ENCODE data around the gene DUSP1. TPM values are rescaled to one million over a fixed set of nuclear protein-coding genes. Genes with fewer than 3 reads are reported as not detected.

Gene DUSP1
- total and polyA plus RNA-seq, 9 of the 15 experiments (the other 6 are each of a cell fraction or from before 2014, with no cell fraction given) = 2.1 to 14.2 (median 8.5) TPM

- peak; percentile 70; the same call in 1 of the 2 replicates for TF ChIP-seq ATF3 (IDR thresholded peaks at IDR 0.05)
- TF ChIP-seq ATF3 (CRISPR knock-in tag; conservative IDR thresholded peaks at IDR 0.05) = 0 out of 2 replicates have a peak, but pooled peaks have one; percentile 17
- TF ChIP-seq ATF1 (CRISPR knock-in tag; IDR thresholded peaks at IDR 0.05) = no peak
- peak; percentile 94 for TF ChIP-seq ATF1 (tag; IDR thresholded peaks at IDR 0.05)
- TF ChIP-seq ZNF175 (CRISPR knock-in tag; IDR thresholded peaks at IDR 0.05; ENCODE audit: low read depth) = 0 out of 2 replicates have a peak, but pooled peaks have one; percentile 6
- no peak for TF ChIP-seq KDM5B (IDR thresholded peaks at IDR 0.05; ENCODE audit: insufficient replicate concordance, low read depth, low read length)
- no peak for TF ChIP-seq BACH1 (tag; IDR thresholded peaks at IDR 0.05)
- TF ChIP-seq TRIM24 (IDR thresholded peaks at IDR 0.05) = no peak
- TF ChIP-seq SFPQ (IDR thresholded peaks at IDR 0.05; ENCODE audit: low read depth, low read length) = no peak
- TF ChIP-seq ZC3H11A (IDR thresholded peaks at IDR 0.05; ENCODE audit: low read depth, low read length) = no peak
- TF ChIP-seq MEIS2 (IDR thresholded peaks at IDR 0.05; ENCODE audit: partially characterized antibody) = peak; percentile 44
- TF ChIP-seq MBD1 (CRISPR knock-in tag; IDR thresholded peaks at IDR 0.05) = no peak
- peak; percentile 46 for TF ChIP-seq TCF3 (CRISPR knock-in tag; IDR thresholded peaks at IDR 0.05)
- TF ChIP-seq KAT8 (IDR thresholded peaks at IDR 0.05; ENCODE audit: low read depth) = no peak
- TF ChIP-seq UBTF (IDR thresholded peaks at IDR 0.05; ENCODE audit: borderline replicate concordance in 1 of 2, low read depth in 2 of 2, low read length in 2 of 2) = 0 out of 4 replicates have a peak, but pooled peaks of 1 of the 2 experiments have one; percentile 17
- TF ChIP-seq SRF (CRISPR knock-in tag; IDR thresholded peaks at IDR 0.05) = peak; percentile 71 to 97; a peak in 3 of 4 replicates
- TF ChIP-seq ILK (tag; IDR thresholded peaks at IDR 0.05; ENCODE audit: borderline replicate concordance, low read depth) = no peak
These were observed 18.0 kb upstream of the DUSP1 start (continued) for GRCh38 chr5:172788771-172789686.
